HG03280 (cell line): ENCODE data around the gene RIPK1.

Experiments used
- ATAC-seq: cut with Tn5 transposase; IDR thresholded peaks from one replicate; pipeline ENCODE4 v1.9.1; 2021; ENCODE audit warnings: mild to moderate bottlenecking, moderate library complexity; ENCODE audit not compliant: unreplicated experiment

RIPK1 gene

DNA sequence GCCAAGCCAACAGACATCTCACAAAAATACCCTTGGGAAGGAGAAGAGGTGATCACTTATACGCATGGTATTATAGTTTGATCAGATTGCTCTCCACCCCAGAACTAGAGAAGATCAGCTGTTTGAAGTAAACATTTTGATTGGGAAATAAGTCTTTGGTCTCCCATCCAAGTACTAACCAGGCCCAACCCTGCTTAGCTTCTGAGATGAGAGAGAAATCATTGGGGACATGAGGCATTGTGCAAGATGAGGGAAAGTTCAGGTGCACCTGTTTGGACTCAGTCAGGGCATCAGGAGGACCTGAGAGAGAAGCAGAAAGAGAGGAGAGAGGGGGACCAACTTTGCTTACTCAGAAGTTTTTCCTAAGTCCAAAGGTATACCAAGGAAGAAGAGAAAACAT is 11.4 kb downstream of the RIPK1 start:
- no peak for ATAC-seq

DNA sequence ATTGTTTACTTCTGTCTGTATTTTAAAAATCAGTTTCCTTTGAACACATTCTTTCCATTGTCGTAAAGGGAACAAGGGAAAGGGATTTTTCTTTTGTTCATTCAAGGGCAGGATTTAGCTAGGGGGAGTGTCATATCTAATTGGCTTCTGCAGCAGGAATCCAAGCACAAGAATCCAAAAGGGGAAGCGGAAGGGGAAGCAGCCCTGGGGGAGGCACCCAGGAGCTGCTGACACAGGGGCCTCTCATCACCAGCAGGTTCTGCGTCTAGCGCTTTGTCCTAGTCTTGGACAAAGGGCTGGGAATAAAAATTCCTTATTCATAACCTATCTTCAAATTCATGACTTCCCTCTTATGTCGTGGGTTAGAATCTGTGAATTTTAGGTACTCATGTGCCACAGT is 13.7 kb downstream of the RIPK1 start:
- no peak for ATAC-seq

GRCh38 chr6:3085074-3085473 is 16.8 kb downstream of the RIPK1 start:
- ATAC-seq = no peak

GRCh38 chr6:3086282-3086946 is 18.1 kb downstream of the RIPK1 start:
- no peak for ATAC-seq

- no peak for ATAC-seq
Observed at GRCh38 chr6:3088446-3088845, 20.2 kb downstream of the RIPK1 start.

DNA sequence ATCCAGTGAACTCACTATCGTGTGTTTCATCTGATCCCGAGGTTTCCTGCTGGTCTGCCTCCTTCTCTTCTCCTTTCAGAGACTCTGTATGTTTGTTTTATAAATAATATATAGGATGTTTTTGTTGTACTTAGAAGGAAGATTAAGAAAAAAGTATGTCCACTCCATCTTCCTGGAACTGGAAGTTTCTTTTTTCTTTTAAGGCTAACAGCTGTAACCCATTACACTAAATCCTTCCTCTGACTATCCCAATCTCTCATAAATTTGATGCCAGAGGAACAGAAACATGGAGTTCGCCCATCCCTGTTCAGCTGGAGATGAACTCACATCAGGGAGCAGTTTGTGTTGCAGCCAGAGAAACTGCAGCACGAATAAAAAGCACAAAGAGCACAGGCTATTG is 20.7 kb downstream of the RIPK1 start:
- ATAC-seq = no peak

GRCh38 chr6:3090013-3090412 is 21.7 kb downstream of the RIPK1 start:
- no peak for ATAC-seq

GRCh38 chr6:3094815-3095214 is 26.5 kb downstream of the RIPK1 start:
- ATAC-seq = no peak

GRCh38 chr6:3102875-3103274 is 34.6 kb downstream of the RIPK1 start:
- no peak for ATAC-seq

GRCh38 chr6:3108746-3109414 is 40.6 kb downstream of the RIPK1 start:
- no peak for ATAC-seq

DNA sequence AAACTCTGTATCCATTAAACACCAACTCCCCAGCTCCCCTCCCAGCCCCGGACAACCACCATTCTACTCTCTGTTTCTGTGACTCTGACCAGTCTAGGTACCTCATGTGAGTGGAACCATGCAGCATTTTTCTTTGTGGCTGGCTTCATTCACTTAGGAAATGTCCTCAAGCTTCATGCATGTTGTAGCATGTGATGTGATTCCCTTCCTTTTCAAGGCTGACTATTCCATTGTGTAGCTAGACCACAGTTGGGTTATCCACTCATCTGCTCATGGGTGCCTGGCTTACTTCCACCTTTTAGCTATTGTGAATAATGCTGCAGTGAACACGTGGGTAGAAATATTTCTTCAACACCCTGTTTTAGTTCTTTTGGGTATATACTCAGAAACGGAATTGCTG is 41.5 kb downstream of the RIPK1 start:
- no peak for ATAC-seq

DNA sequence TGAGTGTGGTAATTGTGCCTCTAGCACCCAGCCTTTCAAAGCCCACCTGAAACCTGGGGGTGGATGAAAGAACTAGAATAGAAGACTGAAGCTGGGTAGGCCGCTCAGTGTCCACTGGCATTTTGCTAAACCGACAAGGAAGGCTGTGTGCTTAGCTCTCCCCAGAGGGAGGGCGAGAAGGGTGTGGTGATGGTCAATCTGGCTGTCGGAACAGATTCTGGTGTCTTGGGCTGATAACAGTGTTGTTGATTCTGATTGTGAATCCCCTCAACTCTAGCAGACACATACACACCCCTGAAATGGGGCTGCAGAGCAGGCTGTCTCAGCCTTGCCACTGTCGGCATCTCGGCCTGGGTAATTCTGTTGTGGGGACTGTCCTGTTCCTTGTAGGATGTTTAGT is 46.1 kb downstream of the RIPK1 start:
- ATAC-seq = no peak

GRCh38 chr6:3117912-3118352 is 49.6 kb downstream of the RIPK1 start:
- ATAC-seq = no peak

- ATAC-seq = peak; percentile 92
Observed at GRCh38 chr6:3118353-3119039, 50.2 kb downstream of the RIPK1 start, which contains the start of gene BPHL. BPHL (plus strand) TSS chr6:3118711; CDS start chr6:3118741, 30 bp downstream.

GRCh38 chr6:3119040-3119723 is 50.9 kb downstream of the RIPK1 start:
- peak; percentile 28 for ATAC-seq

DNA sequence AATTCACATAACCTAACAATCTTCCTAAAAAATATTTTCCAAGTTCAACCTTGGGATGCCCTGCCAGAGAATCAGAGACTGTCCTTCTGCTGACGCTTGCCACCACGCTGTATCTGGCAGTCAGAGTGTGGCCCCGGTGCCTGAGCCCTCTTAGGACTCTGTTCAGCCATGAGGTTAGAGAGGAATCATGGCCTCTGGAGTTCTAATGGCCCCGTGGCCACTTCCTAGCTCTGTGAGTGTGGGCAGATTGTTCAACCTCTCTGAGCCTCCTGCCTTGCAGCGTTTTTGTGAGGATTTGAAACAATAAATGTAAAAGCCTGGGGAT is 52.4 kb downstream of the RIPK1 start:
- no peak for ATAC-seq

- no peak for ATAC-seq
Observed at GRCh38 chr6:3122823-3123182, 54.5 kb downstream of the RIPK1 start.

DNA sequence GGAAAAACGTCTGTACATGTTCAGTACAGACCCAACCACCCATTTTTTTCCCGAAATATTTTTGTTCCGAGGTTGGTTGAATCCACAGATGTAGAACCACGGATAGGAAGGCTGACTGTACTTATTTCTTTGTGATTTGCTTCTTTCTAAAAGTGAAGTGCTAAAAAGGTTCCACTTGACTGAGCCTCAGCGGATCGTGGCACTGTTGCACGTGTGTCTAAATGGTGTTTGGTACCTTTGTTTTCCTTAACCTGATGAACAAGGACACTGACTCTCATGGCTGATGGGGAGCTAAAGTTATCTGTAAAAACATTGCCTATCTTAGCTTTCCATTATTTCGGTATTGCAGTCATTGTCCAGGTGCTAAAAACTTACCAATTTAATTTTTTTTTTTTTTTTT is 56.4 kb downstream of the RIPK1 start:
- no peak for ATAC-seq

DNA sequence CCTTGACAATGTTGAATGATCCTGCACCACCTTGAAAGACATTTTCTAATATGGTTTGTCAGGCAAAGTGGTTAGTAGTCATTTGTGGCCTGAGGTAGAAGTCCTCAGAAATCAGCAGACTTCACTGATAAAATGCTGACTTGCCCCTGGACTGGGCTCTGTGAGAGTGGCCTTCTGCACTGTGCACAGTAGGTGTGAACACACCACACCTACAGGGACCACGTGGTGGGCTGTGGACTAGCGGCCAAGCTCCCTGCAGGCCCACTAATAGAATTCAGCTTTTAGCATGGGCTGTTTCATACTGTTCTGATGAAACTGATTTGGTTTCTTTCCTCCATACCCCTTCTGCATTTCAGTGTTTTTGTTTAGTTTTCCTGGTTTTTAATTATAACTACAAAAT is 57.5 kb downstream of the RIPK1 start:
- ATAC-seq = no peak

- no peak for ATAC-seq
Observed at GRCh38 chr6:3128356-3129108, 60.2 kb downstream of the RIPK1 start.

GRCh38 chr6:3131695-3132094 is 63.4 kb downstream of the RIPK1 start:
- ATAC-seq = no peak
